Tibial nerve (tissue), 4 donors: ENCODE data around the gene ERN1.

Experiments
- CTCF ChIP-seq, 5 experiments: fragments of 200-600 bp in 3 of 5; fragments of 450-650 bp in 2 of 5; sonication (generic) in 3 of 5; IDR thresholded peaks; one replicate each; pipeline ENCODE4 v1.5.1; 2016 to 2019; ENCODE audit warnings: antibody characterized with exemption in 5 of 5, mild to moderate bottlenecking in 3 of 5, moderate library complexity in 2 of 5
- EP300 ChIP-seq, 2 donors: sonication (generic); formaldehyde crosslinking; IDR thresholded peaks; one replicate each; pipeline ENCODE4 v1.6.1; 2017; ENCODE audit warnings: antibody characterized with exemption in 2 of 2, mild to moderate bottlenecking in 1 of 2
- POLR2A ChIP-seq, 2 donors: fragments of 450-650 bp; IDR thresholded peaks; one replicate each; pipeline ENCODE4 v1.6.1; 2017; ENCODE audit warnings: antibody characterized with exemption in 2 of 2, mild to moderate bottlenecking in 2 of 2, moderate library complexity in 2 of 2

DNA sequence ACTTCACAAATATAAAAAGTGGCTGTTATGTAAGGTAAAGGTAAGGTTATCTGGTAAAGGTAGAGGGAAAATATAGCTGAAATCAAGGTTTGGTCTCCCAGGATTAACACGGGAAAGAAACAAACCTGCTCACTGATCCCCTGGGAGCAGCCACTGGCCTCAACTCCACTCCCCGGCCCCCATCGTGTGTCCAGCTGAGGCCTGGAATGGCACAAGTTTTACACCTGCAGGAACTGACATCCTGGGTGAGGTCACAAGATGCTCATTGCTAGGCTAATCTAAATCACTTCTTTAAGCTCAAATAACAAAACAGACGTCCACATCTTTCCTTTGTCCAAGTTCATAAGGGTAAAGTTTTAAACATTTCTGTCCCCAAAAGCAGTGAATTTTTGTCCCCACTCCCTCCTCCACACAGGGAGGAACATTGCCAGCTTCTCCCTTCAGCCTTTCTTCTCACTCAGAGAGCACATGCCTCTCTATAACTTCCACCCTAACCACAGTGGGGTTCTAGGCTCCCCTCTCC is 46.3 kb downstream of the ERN1 start:
- TF ChIP-seq CTCF (IDR thresholded peaks at IDR 0.05) (no peak), POLR2A (IDR thresholded peaks at IDR 0.05) (no peak), EP300 (IDR thresholded peaks at IDR 0.05) (no peak)
